SK-N-SH treated with all-trans-retinoic acid at 6 μM for 48 hours (cell line): Measurements from ENCODE around the gene CDH11.

ENCODE experiments used
- BACH2 ChIP-seq: fragments of 250-450 bp; sonication (Bioruptor Pico); IDR thresholded peaks from 2 replicates; pipeline ENCODE4 v1.9.0; 2021; ENCODE audit warnings: mild to moderate bottlenecking, borderline replicate concordance
- ISL1 ChIP-seq: fragments of 250-450 bp; sonication (Bioruptor Pico); IDR thresholded peaks from 2 replicates; pipeline ENCODE4 v2.1.2; 2022; ENCODE audit warnings: mild to moderate bottlenecking, moderate library complexity
- ZFP30 ChIP-seq: fragments of 450-650 bp; formaldehyde crosslinking; IDR thresholded peaks from 2 replicates; pipeline ENCODE4 v1.5.0; 2022; ENCODE audit warnings: mild to moderate bottlenecking, moderate library complexity
- TF ChIP-seq, protein P1 (sequence below): fragments of 250-450 bp; sonication (Bioruptor Pico); IDR thresholded peaks from 2 replicates; pipeline ENCODE4 v1.8.0; 2020; ENCODE audit warnings: mild to moderate bottlenecking, moderate library complexity, borderline replicate concordance

DNA sequence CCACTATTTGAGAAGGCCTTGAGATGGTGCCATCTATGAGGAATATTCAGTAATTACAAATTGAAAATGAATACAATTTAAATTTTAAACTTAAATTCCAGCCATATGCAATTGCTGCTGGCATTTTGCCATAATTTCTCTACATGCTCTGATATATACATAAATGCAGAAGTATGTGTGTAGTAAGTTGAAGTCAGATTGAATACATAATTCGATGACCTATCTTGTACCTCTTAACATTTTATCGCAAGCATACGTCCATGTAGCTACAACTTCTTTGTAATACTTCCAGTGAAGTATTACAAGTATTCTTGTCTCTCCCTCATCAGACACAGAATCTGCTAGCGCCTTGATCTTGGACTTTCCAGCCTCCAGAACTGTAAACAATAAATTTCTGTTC lies 26.0 kb downstream of the CDH11 start:
- TF ChIP-seq ZFP30 (CRISPR knock-in tag) (no peak), ISL1 (CRISPR knock-in tag) (no peak), BACH2 (CRISPR knock-in tag) (no peak)
- TF ChIP-seq, protein P1, sequence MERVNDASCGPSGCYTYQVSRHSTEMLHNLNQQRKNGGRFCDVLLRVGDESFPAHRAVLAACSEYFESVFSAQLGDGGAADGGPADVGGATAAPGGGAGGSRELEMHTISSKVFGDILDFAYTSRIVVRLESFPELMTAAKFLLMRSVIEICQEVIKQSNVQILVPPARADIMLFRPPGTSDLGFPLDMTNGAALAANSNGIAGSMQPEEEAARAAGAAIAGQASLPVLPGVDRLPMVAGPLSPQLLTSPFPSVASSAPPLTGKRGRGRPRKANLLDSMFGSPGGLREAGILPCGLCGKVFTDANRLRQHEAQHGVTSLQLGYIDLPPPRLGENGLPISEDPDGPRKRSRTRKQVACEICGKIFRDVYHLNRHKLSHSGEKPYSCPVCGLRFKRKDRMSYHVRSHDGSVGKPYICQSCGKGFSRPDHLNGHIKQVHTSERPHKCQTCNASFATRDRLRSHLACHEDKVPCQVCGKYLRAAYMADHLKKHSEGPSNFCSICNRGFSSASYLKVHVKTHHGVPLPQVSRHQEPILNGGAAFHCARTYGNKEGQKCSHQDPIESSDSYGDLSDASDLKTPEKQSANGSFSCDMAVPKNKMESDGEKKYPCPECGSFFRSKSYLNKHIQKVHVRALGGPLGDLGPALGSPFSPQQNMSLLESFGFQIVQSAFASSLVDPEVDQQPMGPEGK (CRISPR knock-in tag), result no peak
